Measurements from ENCODE around the gene PARVG.

Gene PARVG

DNA sequence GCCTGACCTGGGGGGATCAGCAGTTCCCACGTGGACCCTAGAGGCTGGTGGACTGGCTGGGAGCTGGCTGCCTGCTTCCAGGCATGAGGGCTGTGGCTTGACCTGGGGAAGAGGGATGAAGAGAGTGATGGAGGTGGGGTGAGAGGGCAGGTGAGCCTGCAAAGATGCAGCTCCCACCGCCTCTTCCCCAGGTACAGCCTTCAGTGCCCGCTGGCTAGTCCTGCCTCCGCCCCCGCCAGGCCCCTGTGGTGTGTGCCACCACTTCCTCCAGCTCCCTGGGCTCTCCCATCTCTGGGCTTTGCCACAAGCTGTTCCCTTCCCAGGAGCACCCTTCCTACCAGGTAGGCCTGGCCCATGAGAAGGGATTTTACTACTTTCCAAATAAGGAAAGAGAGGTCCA, 19.1 kb downstream of the PARVG start:
- no peak for DNase-seq

DNA sequence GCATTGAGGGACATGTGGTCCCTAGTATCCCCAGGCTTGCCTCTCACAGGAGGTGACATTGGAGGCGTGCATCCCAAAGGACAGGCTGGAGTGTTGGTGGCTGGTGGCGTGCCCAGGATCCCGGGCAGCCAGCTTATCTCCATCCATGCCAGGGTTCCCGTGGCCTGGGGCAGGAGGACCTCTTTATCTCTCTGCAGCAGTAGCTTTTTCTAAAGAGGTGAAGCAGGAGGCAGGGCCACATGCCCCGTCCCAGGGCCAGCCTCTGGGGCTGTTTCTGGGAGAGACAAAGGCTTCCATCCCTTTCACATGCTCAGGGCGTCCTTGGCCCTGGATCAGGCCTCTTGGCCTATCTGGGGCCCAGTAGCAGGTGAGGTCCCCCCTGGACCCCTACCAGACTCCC, 19.7 kb downstream of the PARVG start:
- DNase-seq, result no peak

DNA sequence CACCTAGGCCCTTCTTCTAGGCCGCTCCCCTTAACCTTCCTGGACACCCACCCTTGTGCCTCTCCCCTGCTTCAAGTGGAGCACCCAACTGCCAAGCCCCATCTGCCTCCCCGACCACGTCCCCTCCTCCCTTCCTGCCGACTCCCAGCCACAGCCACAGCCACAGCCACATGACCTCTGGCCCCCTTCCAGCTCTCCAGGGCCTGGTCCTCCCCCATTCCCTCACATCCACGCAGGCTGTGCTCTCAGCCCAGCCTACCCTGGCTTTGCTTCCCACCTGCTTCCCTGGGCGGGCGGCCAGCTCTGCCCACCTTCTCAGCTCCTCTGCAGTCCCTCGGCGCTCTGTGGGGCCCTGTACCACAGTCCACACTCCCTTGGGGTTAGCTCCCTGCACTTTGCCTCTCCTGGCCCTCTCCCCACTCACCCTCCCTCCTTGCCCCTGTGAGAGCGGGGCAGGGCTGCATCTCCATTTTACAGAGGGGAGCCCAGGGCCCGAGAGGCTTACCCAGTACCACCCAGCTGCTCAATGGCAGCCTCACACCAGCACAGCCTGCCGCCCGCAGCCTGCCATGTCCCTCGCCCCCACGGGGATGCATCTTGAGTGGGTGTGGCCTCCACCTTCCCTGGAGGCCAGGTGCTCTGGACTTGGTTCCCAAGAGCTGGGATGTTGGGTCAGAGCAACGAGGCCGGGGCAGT, 20.3 kb downstream of the PARVG start:
- DNase-seq, result no peak

DNA sequence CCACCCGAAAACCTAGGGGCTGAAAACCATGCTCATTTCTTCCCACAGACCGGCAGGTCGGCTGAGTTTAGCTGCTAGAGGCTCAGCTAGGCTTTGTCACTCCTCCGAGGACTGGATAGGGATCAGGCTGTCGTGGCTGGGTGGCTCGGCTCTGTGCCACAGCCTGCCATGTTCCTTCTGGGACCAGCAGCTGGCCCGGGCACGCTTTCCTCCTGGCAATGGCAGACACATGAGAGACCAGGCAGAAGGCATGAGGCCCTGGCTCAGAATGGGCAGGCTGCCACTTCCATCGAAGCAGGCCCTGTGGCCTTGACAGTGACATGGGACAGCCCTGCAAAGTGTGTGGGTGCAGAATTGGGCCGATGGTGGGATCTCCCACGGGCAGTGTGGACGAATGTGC, 20.9 kb downstream of the PARVG start:
- DNase-seq, result no peak

DNA sequence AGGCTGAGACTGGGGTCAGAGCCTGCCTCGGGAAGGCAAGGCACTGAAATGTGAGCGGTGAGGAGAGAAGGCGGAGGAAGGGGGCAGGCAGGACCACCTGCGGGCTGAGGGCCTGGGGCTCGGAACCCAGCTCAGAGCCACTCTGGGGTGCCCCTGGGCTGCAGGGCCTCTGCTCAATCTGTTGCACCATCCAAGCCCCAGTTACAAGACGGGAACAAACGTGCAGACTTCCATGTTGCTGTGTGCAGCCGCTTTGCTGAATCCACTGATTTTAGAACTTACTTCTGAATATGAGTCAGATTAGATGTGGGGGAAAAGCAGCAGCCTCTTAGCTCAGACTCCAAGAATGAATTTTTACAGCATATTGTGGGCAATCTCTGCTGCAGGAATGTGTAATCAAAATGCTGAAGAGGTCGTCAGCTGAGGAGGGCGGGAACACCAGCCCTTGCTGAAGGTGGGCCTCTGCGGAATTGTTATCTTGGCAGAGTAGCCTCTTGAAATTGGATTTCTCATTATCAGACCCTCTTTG, 21.6 kb downstream of the PARVG start:
- no peak for DNase-seq

DNA sequence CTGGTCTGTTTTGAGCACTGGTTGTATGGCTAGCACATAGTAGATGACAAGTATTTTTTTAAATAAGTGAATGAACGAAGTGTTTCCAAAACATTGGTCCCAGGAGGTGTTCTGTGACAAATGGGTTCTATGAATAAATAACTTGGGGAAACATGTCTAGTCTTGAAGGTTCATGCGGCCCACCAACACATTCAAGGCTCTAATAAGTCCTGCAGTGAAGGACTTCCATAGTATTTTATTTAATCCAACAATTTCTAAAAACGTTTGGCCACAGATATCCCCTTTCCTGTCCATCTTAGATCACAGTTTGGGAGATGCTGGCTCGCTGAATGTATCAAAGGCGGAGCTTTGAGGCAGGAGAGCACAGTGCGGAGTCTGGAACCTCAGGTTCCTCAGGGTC, 22.5 kb downstream of the PARVG start:
- DNase-seq, result no peak

DNA sequence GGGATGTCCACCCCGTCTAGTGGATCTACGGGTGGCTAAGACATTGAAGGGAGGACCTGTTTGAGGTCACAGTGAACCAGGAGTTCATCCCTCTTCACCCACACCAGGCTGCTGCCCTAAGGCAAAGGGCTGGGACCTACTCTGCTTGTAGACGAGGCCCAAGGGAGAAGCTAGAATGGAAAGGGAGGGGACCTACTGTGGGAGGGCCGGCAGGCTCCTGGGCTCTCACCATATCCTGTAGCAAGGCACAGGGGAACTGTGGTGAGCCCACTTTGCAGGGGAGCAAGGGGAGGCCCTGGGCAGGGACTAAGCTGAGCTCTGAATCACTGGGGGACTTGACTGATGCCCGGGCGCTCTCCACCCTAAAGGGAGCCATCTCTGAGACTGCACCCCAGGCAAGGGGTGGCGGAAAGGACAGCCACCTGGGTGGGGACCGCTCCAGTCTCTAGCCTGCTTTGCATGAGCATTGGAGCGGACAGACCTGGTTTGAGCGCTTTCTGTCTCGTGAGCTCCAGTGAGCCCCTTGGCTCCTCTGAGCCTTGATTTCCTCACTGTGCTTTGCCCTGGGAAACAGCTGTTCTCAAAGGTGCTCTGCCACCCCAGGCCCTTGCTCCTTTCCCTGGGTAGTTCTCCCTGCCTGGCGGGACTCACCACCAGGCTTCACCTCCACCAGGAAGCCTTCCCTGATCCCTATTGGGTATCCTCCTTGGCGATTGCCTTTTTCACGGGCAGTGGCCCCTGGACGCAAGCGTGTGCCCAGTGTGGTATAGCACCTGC, 24.2 kb downstream of the PARVG start:
- DNase-seq, result no peak

DNA sequence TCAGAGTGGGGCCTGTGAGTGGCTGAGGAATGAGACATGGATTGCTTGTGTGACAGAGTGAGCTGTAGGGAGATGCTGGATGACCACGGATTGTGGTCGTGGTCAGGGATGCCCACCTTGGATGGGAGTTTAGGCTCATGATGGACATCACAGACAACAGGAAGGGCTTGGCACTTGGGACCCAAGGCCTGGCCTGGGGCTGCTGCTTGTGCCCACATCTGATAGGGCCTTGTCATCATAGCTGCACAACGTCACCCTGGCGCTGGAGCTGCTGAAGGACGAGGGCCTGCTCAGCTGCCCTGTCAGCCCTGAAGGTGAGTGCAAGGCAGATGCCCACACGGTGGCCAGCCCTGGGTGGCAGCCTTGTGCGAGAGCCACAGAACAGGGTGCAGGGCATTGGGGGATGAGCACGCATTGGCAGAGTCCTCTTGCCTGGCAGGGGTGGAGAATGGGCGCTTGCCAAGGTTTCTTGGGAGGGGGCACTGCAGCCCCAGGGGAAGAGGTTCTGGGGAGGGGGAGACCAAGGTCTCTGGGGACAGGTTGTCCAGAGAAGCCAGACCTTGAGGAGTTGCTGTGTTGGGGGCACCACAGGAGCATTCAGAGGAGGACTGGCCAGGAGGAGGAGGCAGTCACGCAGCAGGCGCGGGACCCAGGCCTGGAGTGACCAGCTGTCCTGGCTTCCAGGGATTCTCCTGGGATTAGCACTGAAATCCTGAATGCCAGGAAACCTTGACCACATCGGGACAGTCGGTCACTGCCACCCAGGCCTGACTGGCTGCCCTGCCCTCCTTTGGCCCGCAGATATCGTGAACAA, 25.0 kb downstream of the PARVG start:
- no peak for DNase-seq

DNA sequence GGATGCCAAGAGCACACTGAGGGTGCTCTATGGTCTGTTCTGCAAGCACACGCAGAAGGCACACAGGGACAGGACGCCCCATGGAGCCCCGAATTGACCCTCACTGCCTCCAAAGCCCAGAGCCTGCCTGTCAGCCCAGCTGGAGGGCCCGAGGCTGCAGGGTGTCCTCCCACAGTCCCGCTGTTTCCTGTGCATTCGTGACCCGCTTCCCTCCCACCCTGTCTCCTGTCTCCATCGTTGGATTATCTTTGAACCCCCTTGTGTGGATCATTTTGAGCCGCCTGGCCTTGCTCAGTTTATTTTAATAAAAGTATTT, 25.6 kb downstream of the PARVG start:
- no peak for DNase-seq

DNA sequence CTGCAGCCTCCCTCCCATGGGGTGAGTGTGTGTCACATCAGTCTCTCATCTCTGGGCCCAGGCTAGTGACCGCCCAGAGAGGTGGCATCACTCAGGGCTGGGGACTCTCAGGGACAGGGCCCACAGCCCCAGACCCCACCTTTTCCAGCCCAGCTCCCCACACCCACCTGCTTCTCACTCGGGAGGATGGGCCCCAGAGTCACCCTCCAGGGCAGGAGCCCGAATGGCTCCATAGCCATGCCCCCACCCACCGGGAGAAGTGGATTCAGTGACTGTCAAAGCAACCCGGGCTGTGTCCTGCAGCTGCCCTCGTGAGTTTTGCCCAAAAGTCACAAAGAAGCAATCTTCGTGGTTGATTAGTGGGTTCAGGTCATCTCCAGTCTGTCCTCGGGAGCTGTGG, 26.0 kb downstream of the PARVG start:
- DNase-seq, result no peak

DNA sequence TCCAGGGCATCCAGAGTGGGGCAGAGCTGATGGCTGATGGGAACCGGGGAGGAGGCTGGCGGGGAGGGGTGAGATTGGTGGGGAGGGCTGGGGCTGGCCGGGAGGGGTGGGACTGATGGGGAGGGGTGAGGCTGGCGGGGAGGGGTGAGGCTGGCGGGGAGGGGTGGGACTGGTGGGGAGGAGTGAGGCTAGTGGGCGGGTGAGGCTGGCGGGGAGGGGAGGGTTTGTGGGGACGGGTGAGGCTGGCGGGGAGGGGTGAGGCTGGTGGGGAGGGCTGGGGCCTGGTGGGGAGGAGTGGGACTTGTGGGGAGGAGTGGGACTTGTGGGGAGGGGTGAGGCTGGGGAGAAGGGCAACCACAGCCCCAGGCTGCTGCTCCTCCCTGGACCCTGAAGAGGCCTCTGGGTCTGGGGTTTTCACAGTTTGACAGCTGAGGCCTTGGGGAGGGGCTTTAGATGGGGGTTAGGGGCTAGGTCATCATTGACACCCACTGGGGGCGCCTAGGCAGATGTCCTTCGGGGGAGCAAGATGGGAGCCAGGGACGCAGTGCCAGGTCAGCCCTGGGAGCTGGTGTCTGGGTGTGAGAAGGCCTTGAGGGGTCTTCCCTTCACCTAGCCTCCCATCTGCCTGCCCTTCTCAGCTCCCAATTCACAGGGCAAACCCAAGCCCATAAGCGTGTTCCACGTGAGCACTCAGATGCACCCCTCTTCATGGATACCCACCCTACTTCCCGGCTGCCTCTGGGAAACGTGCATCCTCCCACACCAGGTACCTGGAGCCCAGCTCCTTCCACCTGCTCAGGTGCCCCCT, 26.7 kb downstream of the PARVG start:
- DNase-seq, result no peak

DNA sequence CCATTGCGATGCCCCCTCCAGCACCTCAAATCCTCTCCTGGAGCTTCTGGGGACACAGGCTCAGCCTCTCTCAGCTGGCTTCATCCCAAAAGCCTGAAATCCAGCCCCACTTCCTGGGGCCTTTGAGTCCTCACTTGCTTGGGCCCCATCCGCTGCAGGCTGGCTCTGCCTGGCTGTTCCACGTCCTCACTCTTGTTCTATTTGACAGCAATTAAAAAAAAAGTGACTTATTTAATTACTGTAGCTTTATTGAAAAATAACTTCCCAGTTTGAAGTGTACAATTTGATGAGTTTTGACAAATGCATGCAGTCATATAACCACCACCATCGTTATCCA, 27.2 kb downstream of the PARVG start:
- DNase-seq, result no peak

DNA sequence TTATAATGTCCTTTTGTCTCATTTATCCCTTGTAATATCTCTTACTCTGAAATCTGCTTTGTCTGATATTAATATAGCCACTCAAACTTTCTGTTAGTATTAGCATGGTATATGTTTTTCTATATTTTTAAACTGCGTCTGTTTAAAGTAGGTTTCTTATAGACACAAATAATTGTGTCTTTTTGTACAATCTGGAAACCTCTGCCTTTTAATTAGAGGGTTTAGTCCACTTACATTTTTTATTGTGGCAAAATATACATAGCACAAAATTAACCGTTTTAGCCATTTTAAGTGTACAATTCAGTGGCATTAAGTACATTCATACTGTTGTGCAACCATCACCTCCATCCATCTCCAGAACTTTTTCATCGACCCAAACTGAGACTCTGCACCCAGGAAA, 28.6 kb downstream of the PARVG start:
- DNase-seq, result no peak

DNA sequence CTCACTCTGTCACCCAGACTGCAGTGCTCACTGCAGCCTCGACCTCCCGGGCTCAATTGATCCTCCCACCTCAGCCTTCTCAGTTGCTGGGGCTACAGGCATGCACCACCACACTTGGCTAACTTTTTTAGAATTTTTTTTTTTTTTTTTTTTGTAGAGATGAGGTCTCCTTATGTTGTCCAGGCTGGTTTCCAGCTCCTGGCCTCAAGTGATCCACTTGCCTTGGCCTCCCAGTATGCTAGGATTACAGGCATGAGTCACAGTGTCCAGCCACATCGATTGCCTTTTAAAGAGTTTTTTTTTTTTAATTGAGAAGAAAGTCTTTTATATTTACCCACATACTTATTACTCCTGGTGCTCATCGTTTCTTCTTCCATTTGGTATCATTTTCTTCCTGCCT, 30.0 kb downstream of the PARVG start:
- DNase-seq, result no peak

DNA sequence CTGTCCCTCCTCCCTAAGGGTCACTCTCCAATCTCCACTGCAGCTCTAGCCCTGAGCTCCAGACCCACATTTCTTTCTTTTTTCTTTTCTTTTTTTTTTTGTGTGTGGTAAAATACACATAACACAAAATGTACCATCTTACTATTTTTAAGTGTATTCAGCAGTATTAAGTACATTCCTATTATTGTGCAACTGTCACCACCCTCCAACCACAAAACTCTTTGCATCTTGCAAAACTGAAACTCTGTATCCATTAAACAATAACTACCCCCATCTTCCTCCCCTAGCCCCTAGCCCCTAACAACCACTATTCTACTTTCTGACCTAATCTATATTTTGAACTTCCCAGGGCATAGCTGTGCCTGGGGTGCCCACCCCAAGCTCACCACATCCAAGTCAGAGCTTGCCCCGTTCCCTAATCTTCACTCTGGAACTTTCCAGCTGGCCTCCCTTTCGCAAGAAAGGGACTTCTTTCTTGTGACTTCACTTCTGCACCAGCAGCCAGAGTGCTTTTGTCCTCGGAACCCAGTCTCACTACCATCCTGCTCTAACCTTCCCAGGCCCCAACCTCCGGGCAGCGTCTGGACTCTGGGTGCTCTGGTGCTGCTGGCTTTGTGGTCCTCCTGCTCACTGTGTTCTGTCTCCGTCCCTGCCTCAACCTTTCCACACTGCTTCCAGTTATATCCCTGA, 30.7 kb downstream of the PARVG start:
- DNase-seq, result no peak

DNA sequence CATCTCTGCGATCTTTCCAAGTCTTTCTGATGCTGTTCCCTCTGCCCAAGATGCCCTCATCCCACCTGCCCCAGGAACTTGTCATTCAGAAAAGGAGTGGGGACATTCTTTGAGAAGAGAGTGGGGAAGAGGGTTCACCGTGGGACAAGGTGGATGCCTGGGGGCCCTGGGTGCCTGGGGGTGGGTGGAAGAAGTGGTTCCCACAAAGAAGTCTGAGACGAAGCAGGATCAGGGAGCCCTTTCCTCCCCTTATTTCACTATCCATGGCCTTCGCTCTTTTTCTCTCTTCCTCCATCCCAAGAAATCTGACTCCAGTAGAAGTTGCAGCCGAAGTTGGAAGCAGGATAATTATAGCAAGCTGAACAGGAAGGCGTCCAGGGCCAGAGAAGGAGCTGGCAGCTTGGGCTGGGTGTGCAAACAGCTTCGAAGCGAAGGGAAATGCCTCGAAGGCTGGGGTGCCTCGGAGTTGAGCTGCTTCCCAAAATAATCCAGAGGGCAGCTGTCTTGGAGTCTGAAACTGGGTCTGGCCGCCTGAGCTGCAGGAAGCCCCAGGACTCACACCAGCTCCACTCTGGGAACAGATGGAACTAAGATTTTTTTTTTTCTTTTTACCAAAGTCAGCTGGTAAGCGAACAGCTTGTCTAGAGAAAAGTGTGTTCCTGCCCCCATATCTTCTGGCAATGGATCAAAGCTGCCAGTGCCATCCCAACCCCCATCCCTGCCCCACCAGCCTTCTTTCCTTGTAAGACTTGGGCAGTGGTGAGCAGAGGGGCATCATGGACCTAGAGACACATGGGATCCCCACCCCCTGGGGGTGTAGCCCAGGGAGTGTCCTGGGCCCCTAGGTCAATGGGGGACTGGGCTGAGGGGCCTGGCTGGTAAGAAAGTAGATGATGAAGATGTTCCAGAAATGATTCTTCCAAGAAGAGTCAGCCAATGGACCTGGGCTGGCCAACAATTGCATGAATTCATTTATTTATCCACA, 31.5 kb downstream of the PARVG start:
- DNase-seq, result peak; percentile 52 to 90

DNA sequence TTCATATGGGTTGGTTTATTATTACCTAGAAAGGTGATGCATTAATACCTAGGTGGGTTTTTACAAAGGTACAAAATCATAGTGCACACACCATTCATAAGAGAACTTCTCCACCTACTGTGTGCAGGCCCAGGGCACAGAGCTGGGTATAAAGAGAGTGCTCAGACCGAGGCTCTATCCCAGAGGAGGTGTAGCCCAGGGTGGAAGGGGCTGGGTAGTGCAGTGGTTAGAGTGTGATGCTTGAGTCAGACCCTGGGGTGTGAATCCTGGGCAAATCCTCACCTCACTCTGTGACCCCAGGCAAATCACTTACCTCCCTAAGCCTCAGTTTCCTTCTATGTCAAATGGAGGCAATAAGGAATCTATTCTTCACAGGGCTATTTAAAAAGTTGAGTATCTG, 32.2 kb downstream of the PARVG start:
- no peak for DNase-seq

DNA sequence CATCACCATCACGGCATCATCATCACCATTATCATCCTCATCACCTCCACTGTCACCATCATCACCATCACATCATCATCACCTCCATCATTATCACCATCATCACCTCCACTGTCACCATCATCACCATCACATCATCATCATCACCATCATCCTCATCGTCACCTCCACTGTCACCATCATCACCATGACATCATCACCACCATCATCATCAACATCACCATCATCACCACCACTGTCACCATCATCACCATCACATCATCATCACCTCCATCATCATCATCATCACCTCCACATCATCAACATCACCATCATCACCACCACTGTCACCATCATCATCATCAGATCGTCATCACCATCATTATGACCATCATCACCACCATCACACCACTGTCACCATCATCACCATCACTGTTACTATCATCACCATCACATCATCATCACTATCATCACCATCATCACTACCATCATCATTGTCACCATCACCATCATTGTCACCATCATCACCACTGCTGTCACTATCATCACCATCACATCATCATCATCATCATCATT, 32.8 kb downstream of the PARVG start:
- no peak for DNase-seq

DNA sequence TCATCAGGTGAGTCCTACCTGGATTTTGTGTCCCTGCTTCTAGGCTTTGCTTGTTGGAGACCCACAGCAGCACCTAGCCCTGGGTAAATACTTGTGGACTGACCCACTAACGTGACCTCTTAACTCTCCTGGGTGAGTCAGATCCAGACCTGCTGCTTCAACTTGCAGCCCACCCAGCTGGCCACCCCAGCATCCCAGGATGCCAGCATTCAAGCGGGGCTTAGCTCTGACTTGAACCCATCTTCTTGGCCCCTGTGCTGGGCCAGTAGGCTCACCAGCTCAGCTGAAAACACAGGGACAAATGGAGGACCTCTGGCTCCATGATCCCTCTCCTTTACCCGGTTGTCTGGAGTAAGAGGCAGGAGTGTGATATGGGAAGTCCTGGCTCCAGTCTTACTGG, 33.5 kb downstream of the PARVG start:
- DNase-seq, result no peak

DNA sequence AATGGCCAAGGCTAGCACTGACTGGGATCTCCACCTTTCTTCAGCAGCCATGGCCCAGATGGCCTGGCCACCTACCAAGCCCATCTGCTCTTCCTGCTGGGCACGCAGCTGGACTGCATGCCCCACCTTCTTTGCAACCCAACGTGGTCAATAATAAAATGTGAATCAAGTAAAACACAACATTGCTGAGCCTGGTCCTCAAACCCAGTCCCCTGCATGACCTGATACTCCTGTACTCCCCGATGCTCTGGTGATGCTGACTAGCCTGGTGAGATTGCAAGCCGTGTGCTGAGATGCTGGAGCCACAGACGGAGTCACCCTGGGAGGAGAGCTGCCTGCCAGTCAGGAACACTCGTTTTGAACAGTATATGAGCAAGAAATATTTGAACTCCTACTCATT, 34.0 kb downstream of the PARVG start:
- no peak for DNase-seq

DNA sequence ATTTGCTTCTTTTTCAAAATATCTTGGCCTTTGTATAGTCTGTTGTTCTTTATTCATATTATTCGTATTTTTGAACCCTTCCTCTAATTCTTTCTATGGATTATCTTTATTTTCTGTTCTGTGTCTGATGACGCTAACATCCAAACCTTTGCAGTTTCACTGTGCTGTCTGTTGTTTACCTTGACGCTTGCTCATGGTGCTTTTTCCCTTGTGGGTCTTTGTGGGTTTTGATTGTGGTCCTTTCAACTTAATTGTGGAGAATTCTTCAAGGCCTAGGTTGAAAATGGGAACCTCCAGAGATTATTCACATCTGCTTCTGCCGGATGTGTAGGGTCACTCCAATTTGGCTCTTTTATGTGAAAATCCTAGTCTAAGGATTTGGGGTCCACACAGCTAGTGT, 34.6 kb downstream of the PARVG start:
- no peak for DNase-seq

All from NCI-H524 (cell line).